Natural killer cell (primary cell): ENCODE measurements around the gene TSC22D3. TPM values are rescaled to one million over a fixed set of nuclear protein-coding genes. Genes with fewer than 3 reads are reported as not detected.

Experiments used
- ATAC-seq, 3 donors: fragments of 150-1000 bp in 2 of 3; fragments of 200-7000 bp in 1 of 3; cut with Tn5 transposase; 1 replicate in 1 of 3; 2 replicates in 2 of 3; pipeline ENCODE4 v1.10.0; 2021; ENCODE audit warnings: mild to moderate bottlenecking in 2 of 3, moderate library complexity in 2 of 3
- DNase-seq, 2 donors: peaks; one replicate each; pipeline versions ENCODE4 v3.0.0 to v3.0.0-alpha.2; 2013 to 2021; ENCODE audit warnings: mixed read lengths in 1 of 2
- H3K27ac ChIP-seq: one replicate; pipeline ENCODE4 v1.5.1; 2013; ENCODE audit warnings: mild to moderate bottlenecking, low read length
- H3K27me3 ChIP-seq: one replicate; pipeline ENCODE4 v1.6.1; 2013; ENCODE audit warnings: low read length; ENCODE audit not compliant: control insufficient read depth, insufficient read depth
- H3K36me3 ChIP-seq: one replicate; pipeline ENCODE4 v1.6.1; 2013; ENCODE audit warnings: low read length; ENCODE audit not compliant: control insufficient read depth, insufficient read depth
- H3K4me1 ChIP-seq: one replicate; pipeline ENCODE4 v1.6.1; 2013; ENCODE audit warnings: low read length; ENCODE audit not compliant: control insufficient read depth, insufficient read depth
- H3K4me3 ChIP-seq: one replicate; pipeline ENCODE4 v1.5.1; 2013; ENCODE audit warnings: low read length
- H3K9me3 ChIP-seq: one replicate; pipeline ENCODE4 v1.6.1; 2013; ENCODE audit warnings: low read length; ENCODE audit not compliant: control insufficient read depth, insufficient read depth
- H3K27ac Mint-ChIP-seq, 2 donors: one replicate each; pipeline ENCODE4 v1.8.0; 2022; ENCODE audit warnings: mild to moderate bottlenecking in 2 of 2, mixed read lengths in 2 of 2, moderate library complexity in 1 of 2
- H3K27me3 Mint-ChIP-seq, 2 donors: one replicate each; pipeline ENCODE4 v1.8.0; 2022; ENCODE audit warnings: low read depth in 2 of 2, mixed read lengths in 2 of 2
- H3K36me3 Mint-ChIP-seq: one replicate; pipeline ENCODE4 v1.8.0; 2022; ENCODE audit warnings: mixed read lengths
- H3K4me1 Mint-ChIP-seq, 2 donors: one replicate each; pipeline ENCODE4 v1.8.0; 2022; ENCODE audit warnings: mixed read lengths in 2 of 2
- H3K4me3 Mint-ChIP-seq: one replicate; pipeline ENCODE4 v1.8.0; 2022; ENCODE audit warnings: mild to moderate bottlenecking, moderate library complexity, mixed read lengths
- H3K9me3 Mint-ChIP-seq, 2 donors: one replicate each; pipeline ENCODE4 v1.8.0; 2022; ENCODE audit warnings: mixed read lengths in 2 of 2
- WGBS: methylation state at CpG from one replicate; pipeline ENCODE4 v1.1.7; 2013; ENCODE audit warnings: missing lambda C conversion rate; ENCODE audit not compliant: insufficient coverage; 5-methylcytosine and 5-hydroxymethylcytosine counted together
- intact Hi-C: fragments of 100-400 bp; cut with micrococcal nuclease; formaldehyde crosslinking; loops from one replicate; pipeline ENCODE4 v1.14.2; 2022
- total RNA-seq, 4 donors: library from RNA; stranded (reverse); fragments of 120-200 nt in 1 of 4; gene quantifications; one replicate each; pipeline versions ENCODE4 v1.2.3 to v1.2.4, GENCODE V29; 2013 to 2022
- TF ChIP-seq, protein P1 (sequence below): fragments of 200-600 bp; IDR thresholded peaks from one replicate; pipeline ENCODE4 v1.8.0; 2022; ENCODE audit warnings: antibody characterized with exemption

Gene TSC22D3
- total RNA-seq, 3 donors from 2014 or later (not counting 1 experiment from before 2014, with no cell fraction given) = 895 to 1,800 (median 1,053) TPM

DNA sequence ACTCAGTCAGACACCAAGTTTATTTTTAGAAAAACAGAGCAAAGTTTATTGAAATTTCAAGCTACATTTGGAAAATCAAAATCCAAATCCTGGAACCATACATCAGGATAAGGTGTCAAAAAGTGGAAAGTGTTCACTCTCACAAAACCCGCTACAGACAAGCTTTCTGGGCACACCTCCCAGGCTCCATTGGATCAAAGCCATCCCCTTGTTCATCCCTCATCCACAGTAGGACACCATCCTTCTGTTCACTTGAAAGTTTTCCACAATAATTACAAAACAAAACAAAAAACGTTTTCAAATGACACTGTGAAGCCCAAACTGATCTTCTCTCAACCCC, 62.4 kb downstream of the TSC22D3 start:
- H3K27ac ChIP-seq = peak overlapping the region; percentile 100
- H3K4me1 ChIP-seq = peaks cover 72% of the 10 kb centered on the region
- ATAC-seq = no peak
- 90% methylated on average over 2 of the region's 2 CpGs for WGBS
- DNase-seq = no peak
- H3K27me3 ChIP-seq = no peaks in the 10 kb centered on the region
- H3K4me3 Mint-ChIP-seq = peak overlapping the region; percentile 55
- peak overlapping the region; percentile 99 for H3K4me3 ChIP-seq
- H3K27ac Mint-ChIP-seq = peak overlapping the region; percentile 99
- H3K4me1 Mint-ChIP-seq = peaks cover 66 to 67% of the 10 kb centered on the region in 2 donors
- H3K9me3 Mint-ChIP-seq = no peaks in the 10 kb centered on the region
- intact Hi-C loops = loop anchor here (5.0 kb wide), 2 partner anchors 64 to 261 kb away; partner anchors contain the start of genes NCBP2L and TSC22D3
- peaks cover 30% of the 10 kb centered on the region for H3K36me3 ChIP-seq
- H3K9me3 ChIP-seq = no peaks in the 10 kb centered on the region
- no peaks in the 10 kb centered on the region for H3K36me3 Mint-ChIP-seq
- TF ChIP-seq, protein P1, sequence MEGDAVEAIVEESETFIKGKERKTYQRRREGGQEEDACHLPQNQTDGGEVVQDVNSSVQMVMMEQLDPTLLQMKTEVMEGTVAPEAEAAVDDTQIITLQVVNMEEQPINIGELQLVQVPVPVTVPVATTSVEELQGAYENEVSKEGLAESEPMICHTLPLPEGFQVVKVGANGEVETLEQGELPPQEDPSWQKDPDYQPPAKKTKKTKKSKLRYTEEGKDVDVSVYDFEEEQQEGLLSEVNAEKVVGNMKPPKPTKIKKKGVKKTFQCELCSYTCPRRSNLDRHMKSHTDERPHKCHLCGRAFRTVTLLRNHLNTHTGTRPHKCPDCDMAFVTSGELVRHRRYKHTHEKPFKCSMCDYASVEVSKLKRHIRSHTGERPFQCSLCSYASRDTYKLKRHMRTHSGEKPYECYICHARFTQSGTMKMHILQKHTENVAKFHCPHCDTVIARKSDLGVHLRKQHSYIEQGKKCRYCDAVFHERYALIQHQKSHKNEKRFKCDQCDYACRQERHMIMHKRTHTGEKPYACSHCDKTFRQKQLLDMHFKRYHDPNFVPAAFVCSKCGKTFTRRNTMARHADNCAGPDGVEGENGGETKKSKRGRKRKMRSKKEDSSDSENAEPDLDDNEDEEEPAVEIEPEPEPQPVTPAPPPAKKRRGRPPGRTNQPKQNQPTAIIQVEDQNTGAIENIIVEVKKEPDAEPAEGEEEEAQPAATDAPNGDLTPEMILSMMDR = no peak
- H3K27me3 Mint-ChIP-seq = no peaks in the 10 kb centered on the region

DNA sequence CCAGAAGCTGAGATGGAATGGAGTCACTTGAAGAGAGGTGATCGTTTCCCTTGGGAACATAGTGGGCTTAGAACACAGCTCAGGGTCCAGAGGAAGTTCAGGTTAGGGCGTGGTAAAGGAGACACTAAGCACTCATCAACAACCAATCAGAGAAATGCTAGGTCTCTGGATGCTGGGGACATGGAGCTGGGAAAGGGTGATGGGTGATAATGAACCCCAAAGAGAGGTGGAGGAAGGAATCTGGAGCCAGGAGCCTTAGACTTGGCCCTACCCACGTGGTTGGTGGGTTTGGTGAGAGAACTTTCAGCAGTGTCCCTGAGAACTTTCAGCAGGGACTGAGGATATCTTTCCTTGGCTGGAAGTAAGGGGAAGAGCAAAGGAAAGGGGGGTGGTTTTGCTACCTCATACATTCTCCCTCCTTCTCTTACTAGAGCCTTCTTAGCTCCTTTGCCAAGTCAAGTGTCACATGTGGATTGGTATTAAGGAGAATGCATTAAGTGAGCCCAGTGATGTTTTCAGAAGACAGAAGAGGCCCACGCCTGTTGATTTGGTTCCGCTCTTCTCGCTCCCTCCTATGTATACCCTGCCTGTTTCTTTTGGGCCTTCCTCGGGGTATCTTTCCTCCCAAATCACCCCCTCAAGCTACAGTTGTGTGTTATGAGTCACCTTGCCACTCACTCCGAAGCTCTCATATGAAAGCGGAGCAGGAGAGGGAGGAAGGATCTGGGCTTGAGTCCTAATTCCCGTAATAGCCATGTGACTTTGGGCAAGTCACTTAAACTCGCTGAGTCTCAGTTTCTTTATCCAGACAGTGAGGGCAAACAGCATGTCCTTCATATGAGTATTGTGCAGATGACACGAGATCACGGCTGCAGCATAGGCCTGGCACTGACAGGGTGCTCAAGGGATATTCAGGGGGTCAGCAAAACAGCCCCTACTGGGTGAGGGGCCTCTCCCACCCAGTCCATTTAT, 63.1 kb downstream of the TSC22D3 start:
- peak overlapping the region; percentile 99 for H3K27ac Mint-ChIP-seq
- peaks cover 30% of the 10 kb centered on the region for H3K36me3 ChIP-seq
- H3K27me3 ChIP-seq = no peaks in the 10 kb centered on the region
- H3K27ac ChIP-seq = peak overlapping the region; percentile 100
- TF ChIP-seq, protein P1 = no peak
- no peaks in the 10 kb centered on the region for H3K9me3 ChIP-seq
- ATAC-seq = peak; percentile 2 to 10 (median 8)
- WGBS = 89% methylated on average over 7 of the region's 13 CpGs
- intact Hi-C loops = loop anchor here (5.0 kb wide), 2 partner anchors 65 to 260 kb away; partner anchors contain the start of genes NCBP2L and TSC22D3
- H3K27me3 Mint-ChIP-seq = no peaks in the 10 kb centered on the region
- peaks cover 60% of the 10 kb centered on the region in 2 donors for H3K4me1 Mint-ChIP-seq
- no peaks in the 10 kb centered on the region for H3K36me3 Mint-ChIP-seq
- H3K4me1 ChIP-seq = peaks cover 65% of the 10 kb centered on the region
- peak overlapping the region; percentile 51 for H3K4me3 Mint-ChIP-seq
- H3K4me3 ChIP-seq = no peak overlapping the region
- peak; percentile 25 to 78 for DNase-seq
- H3K9me3 Mint-ChIP-seq = no peaks in the 10 kb centered on the region

DNA sequence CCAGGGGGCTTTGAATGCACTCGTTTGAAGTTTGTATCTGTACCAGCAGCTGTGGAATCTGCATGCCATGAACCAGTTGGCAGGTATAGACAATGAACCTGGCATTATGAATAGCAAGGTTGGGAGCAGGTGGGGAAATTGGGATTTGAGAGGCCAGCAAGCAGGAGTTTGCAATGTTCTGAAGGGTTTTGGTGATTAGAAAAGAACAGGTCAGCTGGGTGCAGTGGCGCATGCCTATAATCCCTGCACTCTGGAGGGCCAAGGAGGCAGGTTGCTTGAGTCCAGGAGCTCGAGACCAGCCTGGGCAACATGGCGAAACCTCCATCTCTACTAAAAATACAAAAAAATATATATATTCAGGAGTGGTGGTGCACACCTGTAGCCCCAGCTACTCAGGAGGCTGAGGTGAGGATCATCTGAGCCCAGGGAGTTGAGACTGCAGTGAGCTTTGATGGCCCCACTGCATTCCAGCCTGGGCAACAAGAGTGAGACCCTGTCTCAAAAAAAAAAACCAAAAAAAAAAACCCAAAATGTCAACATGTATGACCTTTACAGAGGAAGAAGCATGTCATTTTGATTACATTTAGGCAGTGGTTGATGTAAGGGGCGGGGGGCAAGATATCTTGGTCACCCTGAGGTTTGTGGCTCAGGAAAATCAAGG, 63.9 kb downstream of the TSC22D3 start:
- Histone ChIP-seq H3K9me3 (no peaks in the 10 kb centered on the region), H3K27me3 (no peaks in the 10 kb centered on the region), H3K27ac (peak overlapping the region; percentile 100), H3K4me3 (peak overlapping the region; percentile 6), H3K4me1 (peaks cover 59% of the 10 kb centered on the region), H3K36me3 (peaks cover 30% of the 10 kb centered on the region)
- Mint-ChIP-seq H3K4me1 (peaks cover 51 to 55% of the 10 kb centered on the region in 2 donors), H3K27ac (peak overlapping the region; percentile 99), H3K4me3 (peak overlapping the region; percentile 92), H3K27me3 (no peaks in the 10 kb centered on the region), H3K36me3 (no peaks in the 10 kb centered on the region), H3K9me3 (no peaks in the 10 kb centered on the region)
- TF ChIP-seq, protein P1 = no peak
- intact Hi-C loops = loop anchor here (1.0 to 5.0 kb wide), 3 partner anchors 38 to 259 kb away; partner anchors contain the start of genes NCBP2L and TSC22D3
- DNase-seq (peak in 1 of 2 donors; percentile 47), ATAC-seq (no peak)
- 50% methylated on average over 2 of the region's 5 CpGs for WGBS
